HT1080 (cell line): ENCODE data around the gene AK8. TPM values are rescaled to one million over a fixed set of nuclear protein-coding genes. Genes with fewer than 3 reads are reported as not detected.

Source experiments
- DNase-seq: peaks from one replicate; pipeline ENCODE4 v3.0.0-alpha.2; 2015; ENCODE audit warnings: low read depth
- total RNA-seq: library from RNA; depleted of rRNA; stranded (reverse); fragments of >200 nt; shearing (Covaris generic); gene quantifications from 2 replicates; pipeline ENCODE4 v1.2.3, GENCODE V29; 2014

AK8 gene
- total RNA-seq, 1 experiment from 2014 or later: not detected

GRCh38 chr9:132745756-132746709 lies 132.1 kb downstream of the AK8 start:
- DNase-seq: no peak

GRCh38 chr9:132744881-132745755 lies 133.0 kb downstream of the AK8 start:
- DNase-seq: no peak

DNA sequence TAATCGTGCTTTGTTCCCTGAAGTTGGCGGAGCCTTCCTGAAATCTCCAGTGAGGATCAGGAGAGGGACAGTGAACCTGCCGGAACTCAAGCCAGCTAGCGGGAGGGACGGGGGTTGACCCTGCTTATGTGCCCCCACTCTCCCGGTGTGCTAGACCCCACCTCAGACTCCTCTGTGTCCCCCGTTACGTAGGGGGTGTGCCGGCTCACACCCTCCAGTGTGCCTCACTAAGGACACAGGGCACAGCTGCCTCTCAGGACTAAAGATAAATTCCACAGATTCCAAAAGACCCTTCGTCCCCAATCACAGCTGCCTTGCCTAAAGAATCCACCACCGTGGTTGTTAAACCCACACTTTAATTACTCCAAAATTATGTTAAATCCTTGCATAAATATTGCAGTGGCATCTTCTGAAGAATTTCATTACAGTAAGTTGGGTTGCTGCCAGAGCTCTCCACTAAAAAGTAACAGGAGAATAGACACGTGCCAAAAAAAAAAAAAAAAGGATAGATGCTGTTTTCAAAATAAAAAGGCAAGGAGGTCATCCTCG lies 134.1 kb downstream of the AK8 start:
- DNase-seq: no peak

GRCh38 chr9:132742821-132743311 lies 135.2 kb downstream of the AK8 start:
- no peak for DNase-seq

DNA sequence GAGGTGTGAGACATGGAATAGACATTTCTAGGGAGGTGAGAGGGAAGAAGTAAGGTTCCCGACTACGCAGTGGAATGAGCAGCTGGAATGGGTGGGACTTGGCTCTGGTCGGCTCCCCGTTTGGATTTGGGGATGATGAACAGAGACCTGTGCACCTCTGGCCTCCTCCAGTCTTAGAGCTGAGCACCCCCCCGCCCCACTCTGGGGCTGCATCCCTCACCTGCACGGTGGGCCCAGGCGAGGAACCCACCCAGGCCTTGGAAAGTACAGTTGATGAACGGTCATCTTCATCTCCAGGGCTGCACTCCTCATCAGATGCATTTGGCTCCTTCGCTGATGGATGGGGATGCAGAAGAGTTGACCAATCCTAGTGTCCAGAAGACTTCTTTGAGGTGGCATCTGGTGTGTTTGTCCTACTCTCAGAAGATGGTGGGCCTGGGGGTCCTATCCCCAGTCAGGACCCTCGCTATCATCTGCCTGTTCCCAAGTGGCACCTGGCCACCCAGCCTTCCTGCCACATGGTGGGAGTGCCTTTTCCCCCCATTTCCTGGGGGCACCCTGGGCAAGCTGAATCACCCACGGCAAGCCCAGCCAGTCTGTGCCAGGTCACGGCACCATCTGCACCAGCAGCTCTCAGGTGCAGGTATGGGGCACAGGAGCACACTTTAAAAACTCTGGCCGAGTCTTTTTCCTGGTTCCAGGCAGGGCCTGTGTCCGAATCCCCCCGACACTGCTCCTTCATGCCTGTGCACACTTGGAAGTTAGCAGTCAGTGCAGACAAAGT lies 137.4 kb downstream of the AK8 start:
- no peak for DNase-seq

GRCh38 chr9:132739710-132740310 lies 138.3 kb downstream of the AK8 start:
- DNase-seq: no peak

DNA sequence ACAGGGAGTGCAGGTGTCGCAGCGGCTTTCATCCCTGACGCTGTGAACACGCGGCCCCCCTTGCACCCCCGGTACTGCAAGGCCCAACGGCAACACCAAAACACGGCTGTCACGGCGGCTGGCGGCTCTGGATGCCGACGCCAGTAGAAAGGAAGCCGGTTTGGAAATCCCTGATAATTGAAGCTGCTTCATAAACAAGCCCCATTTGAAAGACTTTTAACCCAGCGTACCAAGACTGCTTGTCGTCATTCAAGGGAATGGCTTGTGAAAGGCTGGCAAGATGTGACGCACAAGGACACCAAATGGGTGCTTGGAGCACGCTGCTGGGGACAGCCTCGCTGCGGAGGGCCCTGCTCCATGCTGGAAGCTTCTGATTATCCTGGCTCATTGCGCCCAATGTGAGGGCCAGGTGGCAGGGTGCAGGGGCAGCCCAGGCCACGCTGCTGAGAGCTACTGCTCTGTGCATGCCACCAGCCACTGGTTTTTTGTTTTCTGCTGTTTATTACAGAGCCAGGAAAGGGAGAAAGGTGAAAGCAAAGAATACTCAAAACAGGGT lies 144.7 kb downstream of the AK8 start:
- DNase-seq: no peak

GRCh38 chr9:132732326-132733259 lies 145.5 kb downstream of the AK8 start:
- DNase-seq: no peak

- DNase-seq: no peak
These were observed 146.9 kb downstream of the AK8 start for GRCh38 chr9:132731230-132731629.

- no peak for DNase-seq
These were observed 147.7 kb downstream of the AK8 start for GRCh38 chr9:132730054-132731033.

GRCh38 chr9:132729235-132729890 lies 148.7 kb downstream of the AK8 start:
- DNase-seq: no peak

GRCh38 chr9:132728497-132728896 lies 149.6 kb downstream of the AK8 start:
- DNase-seq: no peak

GRCh38 chr9:132728071-132728470 lies 150.0 kb downstream of the AK8 start:
- DNase-seq: no peak

DNA sequence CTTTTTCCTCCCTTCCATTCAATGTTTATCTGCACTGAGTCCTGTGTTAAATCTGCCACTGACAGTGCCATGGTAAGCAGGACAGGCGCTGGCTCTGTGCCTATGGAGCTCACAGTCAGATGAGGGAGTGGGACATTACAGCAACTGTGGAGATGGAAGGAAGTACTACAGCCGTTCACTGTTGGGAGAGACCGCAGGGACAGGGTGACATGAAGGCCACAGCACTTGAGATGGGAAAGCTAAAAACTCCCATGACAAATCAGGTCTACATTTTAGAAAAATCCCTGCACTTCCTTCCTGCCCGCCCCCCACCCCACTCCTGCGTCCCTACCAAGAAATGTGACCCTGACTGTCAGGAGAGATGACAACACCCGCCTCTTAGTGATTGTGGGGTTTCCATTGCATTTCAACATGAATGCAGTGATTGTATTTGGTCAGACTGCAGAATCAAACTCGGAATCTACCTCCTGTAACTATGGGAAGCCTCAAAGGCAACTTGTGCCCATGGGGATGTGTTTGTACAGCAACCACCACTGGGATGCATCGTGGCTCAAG lies 151.4 kb downstream of the AK8 start:
- no peak for DNase-seq

GRCh38 chr9:132725306-132725705 lies 152.8 kb downstream of the AK8 start:
- DNase-seq: no peak

GRCh38 chr9:132723809-132724208 lies 154.3 kb downstream of the AK8 start:
- no peak for DNase-seq

- no peak for DNase-seq
These were observed 155.5 kb downstream of the AK8 start for GRCh38 chr9:132722564-132723065.
